GM12875 (cell line): ENCODE results near the gene LIMD2.

ENCODE experiments used
- H3K4me3 ChIP-seq: one replicate; pipeline ENCODE4 v1.5.1; 2011; ENCODE audit warnings: low read depth, low read length, control low read depth
- CTCF ChIP-seq: IDR thresholded peaks from 2 replicates; pipeline ENCODE4 v1.5.1; 2011; ENCODE audit warnings: low read depth, mild to moderate bottlenecking, control low read depth, inconsistent platforms, low read length, moderate library complexity, borderline replicate concordance; ENCODE audit not compliant: insufficient read depth

The LIMD2 gene

GRCh38 chr17:63704836-63705235 is 4.9 kb upstream of the LIMD2 start:
- TF ChIP-seq CTCF, result no peak

GRCh38 chr17:63704259-63704576 is 4.3 kb upstream of the LIMD2 start:
- no peak for TF ChIP-seq CTCF
- no peak overlapping the region for H3K4me3 ChIP-seq

More at GRCh38 chr17:63704836-63705235, 4.9 kb upstream of the LIMD2 start:
- no peak overlapping the region for H3K4me3 ChIP-seq

GRCh38 chr17:63703556-63704258 is 3.8 kb upstream of the LIMD2 start:
- TF ChIP-seq CTCF, result no peak
- no peak overlapping the region for H3K4me3 ChIP-seq

- no peak overlapping the region for H3K4me3 ChIP-seq
- no peak for TF ChIP-seq CTCF
Measured at GRCh38 chr17:63703029-63703428, 3.1 kb upstream of the LIMD2 start.

GRCh38 chr17:63702721-63703015 is 2.7 kb upstream of the LIMD2 start:
- no peak overlapping the region for H3K4me3 ChIP-seq
- TF ChIP-seq CTCF, result no peak

GRCh38 chr17:63701868-63702720 is 2.2 kb upstream of the LIMD2 start:
- H3K4me3 ChIP-seq, result peak overlapping the region; percentile 66
- TF ChIP-seq CTCF, result no peak

- peak overlapping the region; percentile 66 for H3K4me3 ChIP-seq
- no peak for TF ChIP-seq CTCF
Measured at GRCh38 chr17:63701456-63701820, 1.5 kb upstream of the LIMD2 start.
